Gastrocnemius medialis (tissue), 4 donors: Measurements from ENCODE around the gene DHRS9. TPM values are rescaled to one million over a fixed set of nuclear protein-coding genes. Genes with fewer than 3 reads are reported as not detected.

Source experiments
- ATAC-seq, 2 donors: fragments of 150-250 bp; one replicate each; pipeline ENCODE4 v1.9.1; 2016
- DNase-seq, 2 donors: peaks; one replicate each; pipeline ENCODE4 v3.0.0-alpha.2; 2019
- H3K27ac ChIP-seq, 4 donors: fragments of 200-600 bp; sonication (generic); 1 replicate in 1 of 4; 2 replicates in 3 of 4; pipeline ENCODE4 v1.5.1; 2016 to 2018; ENCODE audit warnings: mild to moderate bottlenecking in 2 of 4, moderate library complexity in 1 of 4
- H3K27me3 ChIP-seq, 3 donors: fragments of 200-600 bp; sonication (generic) in 2 of 3; 1 replicate in 1 of 3; 2 replicates in 2 of 3; pipeline versions ENCODE4 v1.5.1 to v1.6.0; 2016 to 2019; ENCODE audit warnings: mild to moderate bottlenecking in 1 of 3, moderate library complexity in 1 of 3
- H3K36me3 ChIP-seq, 2 donors: fragments of 200-600 bp; sonication (generic) in 1 of 2; one replicate each; pipeline ENCODE4 v1.5.1; 2017 to 2018
- H3K4me1 ChIP-seq, 2 donors: fragments of 200-600 bp; sonication (generic) in 1 of 2; one replicate each; pipeline ENCODE4 v1.5.1; 2016 to 2017; ENCODE audit warnings: mild to moderate bottlenecking in 2 of 2
- H3K4me3 ChIP-seq, 4 donors: fragments of 200-600 bp; sonication (generic) in 3 of 4; 1 replicate in 1 of 4; 2 replicates in 3 of 4; pipeline ENCODE4 v1.5.1; 2016 to 2019; ENCODE audit warnings: mild to moderate bottlenecking in 2 of 4
- H3K9me3 ChIP-seq, 3 donors: fragments of 200-600 bp; sonication (generic) in 2 of 3; 1 replicate in 1 of 3; 2 replicates in 2 of 3; pipeline ENCODE4 v1.5.1; 2016 to 2019
- POLR2A ChIP-seq, 2 donors: fragments of 450-650 bp; IDR thresholded peaks; one replicate each; pipeline ENCODE4 v1.6.1; 2017; ENCODE audit warnings: antibody characterized with exemption in 2 of 2, mild to moderate bottlenecking in 2 of 2, moderate library complexity in 2 of 2
- in situ Hi-C, 4 donors: fragments of 200-750 bp; cut with MboI; loops; one replicate each; pipeline versions ENCODE4 v1.15.0 to v1.8.0; 2017; ENCODE audit warnings: low sequenced_read_pairs in 4 of 4
- intact Hi-C: fragments of 100-400 bp; cut with DNase I; formaldehyde crosslinking; loops from one replicate; pipeline ENCODE4 v1.15.1; 2023; ENCODE audit warnings: low total_unique reads
- total RNA-seq, 4 donors: library from RNA; depleted of rRNA; stranded (reverse); fragments of >200 nt; gene quantifications; one replicate each; pipeline versions ENCODE4 v1.1.0 to v1.2.3, GENCODE V29; 2016
- TF ChIP-seq, protein P1 (sequence below), 5 experiments: fragments of 450-650 bp in 3 of 5; fragments of 200-600 bp in 2 of 5; sonication (generic) in 2 of 5; IDR thresholded peaks in 4 of 5; conservative IDR thresholded peaks in 1 of 5; 1 replicate in 4 of 5; 2 replicates in 1 of 5; pipeline ENCODE4 v1.5.1; 2016 to 2019; ENCODE audit warnings: antibody characterized with exemption in 5 of 5, mild to moderate bottlenecking in 3 of 5, moderate library complexity in 3 of 5

Gene DHRS9
- total RNA-seq, 4 donors from 2014 or later: 0.23 to 0.68 (median 0.33) TPM; not detected in 1

DNA sequence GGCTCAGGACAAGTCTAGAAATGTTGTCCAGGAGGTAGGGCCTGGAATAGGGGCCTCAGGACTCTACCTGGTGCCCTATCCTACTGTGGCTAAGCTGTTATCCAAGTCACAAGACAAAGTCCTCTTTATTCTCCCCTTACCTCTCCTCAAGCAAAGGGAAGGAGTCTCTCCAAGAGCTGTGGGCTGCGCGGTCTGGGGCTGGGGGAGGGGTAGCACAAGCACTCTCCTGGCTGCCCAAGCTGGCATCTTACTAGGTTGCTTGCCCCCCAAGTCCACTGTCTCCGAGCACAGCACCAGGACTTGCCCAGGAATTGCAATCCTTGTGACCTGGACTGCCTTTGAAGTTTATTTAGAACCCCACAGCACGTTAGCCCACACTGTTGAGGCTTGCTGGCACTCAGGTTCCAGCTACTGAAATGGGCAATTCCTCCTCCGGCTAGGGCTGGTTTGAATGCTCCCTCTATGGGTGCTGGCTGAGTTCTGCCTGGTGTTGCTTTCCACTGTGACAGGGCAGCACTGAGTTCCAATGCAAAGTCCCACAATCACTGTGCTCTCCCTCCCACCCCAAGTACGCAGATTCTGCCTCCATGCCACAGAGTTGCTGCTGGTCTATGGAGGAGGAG is 18.5 kb downstream of the DHRS9 start:
- Histone ChIP-seq H3K27ac (no peak overlapping the region), H3K4me1 (no peaks in the 10 kb centered on the region), H3K9me3 (no peaks in the 10 kb centered on the region), H3K4me3 (no peak overlapping the region), H3K27me3 (no peaks in the 10 kb centered on the region), H3K36me3 (no peaks in the 10 kb centered on the region)
- TF ChIP-seq, protein P1, sequence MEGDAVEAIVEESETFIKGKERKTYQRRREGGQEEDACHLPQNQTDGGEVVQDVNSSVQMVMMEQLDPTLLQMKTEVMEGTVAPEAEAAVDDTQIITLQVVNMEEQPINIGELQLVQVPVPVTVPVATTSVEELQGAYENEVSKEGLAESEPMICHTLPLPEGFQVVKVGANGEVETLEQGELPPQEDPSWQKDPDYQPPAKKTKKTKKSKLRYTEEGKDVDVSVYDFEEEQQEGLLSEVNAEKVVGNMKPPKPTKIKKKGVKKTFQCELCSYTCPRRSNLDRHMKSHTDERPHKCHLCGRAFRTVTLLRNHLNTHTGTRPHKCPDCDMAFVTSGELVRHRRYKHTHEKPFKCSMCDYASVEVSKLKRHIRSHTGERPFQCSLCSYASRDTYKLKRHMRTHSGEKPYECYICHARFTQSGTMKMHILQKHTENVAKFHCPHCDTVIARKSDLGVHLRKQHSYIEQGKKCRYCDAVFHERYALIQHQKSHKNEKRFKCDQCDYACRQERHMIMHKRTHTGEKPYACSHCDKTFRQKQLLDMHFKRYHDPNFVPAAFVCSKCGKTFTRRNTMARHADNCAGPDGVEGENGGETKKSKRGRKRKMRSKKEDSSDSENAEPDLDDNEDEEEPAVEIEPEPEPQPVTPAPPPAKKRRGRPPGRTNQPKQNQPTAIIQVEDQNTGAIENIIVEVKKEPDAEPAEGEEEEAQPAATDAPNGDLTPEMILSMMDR (IDR thresholded peaks at IDR 0.05 in 4 of 5, conservative IDR thresholded peaks at IDR 0.05 in 1 of 5): no peak
- TF ChIP-seq POLR2A (IDR thresholded peaks at IDR 0.05): no peak
- intact Hi-C loops (no loop called here), in situ Hi-C loops (no loop called here)
- ATAC-seq (no peak), DNase-seq (no peak)

DNA sequence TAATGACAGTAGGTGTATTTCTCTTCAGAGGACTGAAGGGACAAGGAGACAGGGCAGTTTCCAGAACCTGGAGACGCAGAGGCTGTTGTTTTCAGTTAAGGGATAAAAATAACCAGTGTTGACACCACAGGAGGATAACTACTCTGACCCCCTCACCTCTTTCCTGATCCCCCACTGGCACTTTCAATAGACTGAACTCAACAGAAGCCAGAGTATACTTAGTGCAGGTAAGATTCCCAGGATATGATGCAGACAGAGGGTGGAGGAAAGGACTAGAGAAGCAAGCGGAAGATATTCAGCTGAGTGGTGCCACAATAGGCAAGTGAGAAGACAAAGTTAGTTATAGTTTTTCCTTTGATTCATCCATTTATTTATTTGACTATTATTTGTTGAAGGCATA is 19.8 kb downstream of the DHRS9 start:
- Histone ChIP-seq H3K9me3 (no peaks in the 10 kb centered on the region), H3K4me1 (no peaks in the 10 kb centered on the region), H3K4me3 (no peak overlapping the region), H3K27me3 (no peaks in the 10 kb centered on the region), H3K27ac (no peak overlapping the region), H3K36me3 (no peaks in the 10 kb centered on the region)
- no peak for ATAC-seq
- in situ Hi-C loops (no loop called here), intact Hi-C loops (no loop called here)
- DNase-seq: no peak
- TF ChIP-seq, protein P1 (IDR thresholded peaks at IDR 0.05 in 4 of 5, conservative IDR thresholded peaks at IDR 0.05 in 1 of 5): no peak
- no peak for TF ChIP-seq POLR2A (IDR thresholded peaks at IDR 0.05)

DNA sequence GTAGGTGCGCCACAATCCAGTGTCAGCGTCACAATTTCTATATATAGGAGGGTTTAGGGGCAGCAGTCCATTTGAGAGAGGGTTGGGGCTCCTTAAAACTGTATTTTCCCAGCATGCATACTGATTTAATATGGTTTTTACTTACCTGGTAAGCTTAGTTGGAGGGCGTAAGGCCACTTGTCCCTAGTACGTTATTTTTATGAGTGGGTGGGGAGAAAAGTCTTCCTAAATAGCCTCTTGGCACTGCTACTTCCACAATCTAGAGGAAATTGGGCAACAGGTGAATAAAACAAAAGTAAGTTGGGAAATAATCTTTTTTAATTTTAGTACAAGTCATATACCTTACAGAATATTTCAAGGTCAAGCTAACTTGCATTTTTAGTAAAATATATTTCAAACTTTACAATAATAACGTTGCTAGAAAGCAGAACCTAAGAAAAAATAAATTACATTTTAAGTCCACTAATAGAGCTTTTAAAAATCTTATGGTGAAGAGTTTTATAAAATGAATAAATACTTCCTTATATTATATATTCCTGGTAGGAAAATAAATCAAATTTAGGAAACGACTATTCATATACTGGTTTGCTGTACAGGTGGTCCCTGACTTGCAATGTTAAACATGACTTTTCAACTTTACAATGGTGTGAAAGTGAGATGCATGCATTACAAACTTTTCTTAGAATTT is 20.9 kb downstream of the DHRS9 start:
- TF ChIP-seq, protein P1 (IDR thresholded peaks at IDR 0.05 in 4 of 5, conservative IDR thresholded peaks at IDR 0.05 in 1 of 5): no peak
- TF ChIP-seq POLR2A (IDR thresholded peaks at IDR 0.05): no peak
- Histone ChIP-seq H3K9me3 (no peaks in the 10 kb centered on the region), H3K36me3 (no peaks in the 10 kb centered on the region), H3K4me3 (no peak overlapping the region), H3K27ac (no peak overlapping the region), H3K27me3 (no peaks in the 10 kb centered on the region), H3K4me1 (no peaks in the 10 kb centered on the region)
- no peak for DNase-seq
- in situ Hi-C loops (no loop called here), intact Hi-C loops (no loop called here)
- ATAC-seq: no peak

DNA sequence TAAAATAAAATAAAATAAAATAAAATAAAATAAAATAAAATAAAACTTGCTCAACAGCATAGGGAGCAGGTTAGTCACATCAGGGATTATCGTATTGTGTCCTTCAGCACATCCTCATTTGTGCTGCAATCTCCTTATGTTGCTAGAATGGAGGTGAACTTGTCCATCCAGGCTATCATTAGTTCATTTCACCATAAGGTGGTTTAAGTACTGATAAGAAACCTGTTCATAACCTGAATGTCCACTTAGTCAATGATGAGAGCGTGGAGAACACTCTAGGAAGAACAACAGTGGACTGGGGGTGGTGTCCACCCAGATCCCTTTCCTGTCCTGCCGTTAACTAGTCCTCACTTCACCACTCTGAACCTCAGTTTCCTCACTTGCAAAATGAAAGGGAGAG is 21.9 kb downstream of the DHRS9 start:
- intact Hi-C loops (no loop called here), in situ Hi-C loops (no loop called here)
- no peak for DNase-seq
- ATAC-seq: no peak
- TF ChIP-seq, protein P1 (IDR thresholded peaks at IDR 0.05 in 4 of 5, conservative IDR thresholded peaks at IDR 0.05 in 1 of 5): no peak
- TF ChIP-seq POLR2A (IDR thresholded peaks at IDR 0.05): no peak
- Histone ChIP-seq H3K4me1 (no peaks in the 10 kb centered on the region), H3K9me3 (no peaks in the 10 kb centered on the region), H3K27me3 (no peaks in the 10 kb centered on the region), H3K27ac (no peak overlapping the region), H3K4me3 (no peak overlapping the region), H3K36me3 (no peaks in the 10 kb centered on the region)
